Tibial artery (tissue), 4 donors: ENCODE data around the gene SPDL1.

Experiments used
- DNase-seq, 2 donors: peaks; one replicate each; pipeline ENCODE4 v3.0.0-alpha.2; 2019
- H3K27ac ChIP-seq, 2 donors: fragments of 200-600 bp; sonication (generic) in 1 of 2; 1 replicate in 1 of 2; 2 replicates in 1 of 2; pipeline ENCODE4 v1.5.1; 2018 to 2019; ENCODE audit warnings: mild to moderate bottlenecking in 1 of 2
- H3K27me3 ChIP-seq, 2 donors: fragments of 200-600 bp; sonication (generic) in 1 of 2; one replicate each; pipeline versions ENCODE4 v1.5.1 to v1.6.0; 2016 to 2019
- H3K36me3 ChIP-seq, 3 donors: fragments of 200-600 bp; sonication (generic) in 2 of 3; one replicate each; pipeline ENCODE4 v1.5.1; 2016 to 2019; ENCODE audit warnings: mild to moderate bottlenecking in 2 of 3
- H3K4me1 ChIP-seq, 4 donors: fragments of 200-600 bp; sonication (generic) in 2 of 4; 1 replicate in 3 of 4; 2 replicates in 1 of 4; pipeline ENCODE4 v1.5.1; 2016 to 2019
- H3K4me3 ChIP-seq, 2 donors: fragments of 200-600 bp; sonication (generic) in 1 of 2; 1 replicate in 1 of 2; 2 replicates in 1 of 2; pipeline ENCODE4 v1.5.1; 2018 to 2019; ENCODE audit warnings: mild to moderate bottlenecking in 2 of 2
- H3K9me3 ChIP-seq, 3 donors: fragments of 200-600 bp; sonication (generic) in 1 of 3; one replicate each; pipeline ENCODE4 v1.5.1; 2016 to 2019
- intact Hi-C: fragments of 100-400 bp; cut with DNase I; formaldehyde crosslinking; loops from one replicate; pipeline ENCODE4 v1.15.0; 2023; ENCODE audit warnings: low total_unique reads
- TF ChIP-seq, protein P1 (sequence below), 2 experiments: fragments of 200-600 bp in 1 of 2; fragments of 450-650 bp in 1 of 2; IDR thresholded peaks; one replicate each; pipeline ENCODE4 v1.5.1; 2017 to 2019; ENCODE audit warnings: antibody characterized with exemption in 2 of 2, mild to moderate bottlenecking in 1 of 2, moderate library complexity in 1 of 2

The SPDL1 gene

DNA sequence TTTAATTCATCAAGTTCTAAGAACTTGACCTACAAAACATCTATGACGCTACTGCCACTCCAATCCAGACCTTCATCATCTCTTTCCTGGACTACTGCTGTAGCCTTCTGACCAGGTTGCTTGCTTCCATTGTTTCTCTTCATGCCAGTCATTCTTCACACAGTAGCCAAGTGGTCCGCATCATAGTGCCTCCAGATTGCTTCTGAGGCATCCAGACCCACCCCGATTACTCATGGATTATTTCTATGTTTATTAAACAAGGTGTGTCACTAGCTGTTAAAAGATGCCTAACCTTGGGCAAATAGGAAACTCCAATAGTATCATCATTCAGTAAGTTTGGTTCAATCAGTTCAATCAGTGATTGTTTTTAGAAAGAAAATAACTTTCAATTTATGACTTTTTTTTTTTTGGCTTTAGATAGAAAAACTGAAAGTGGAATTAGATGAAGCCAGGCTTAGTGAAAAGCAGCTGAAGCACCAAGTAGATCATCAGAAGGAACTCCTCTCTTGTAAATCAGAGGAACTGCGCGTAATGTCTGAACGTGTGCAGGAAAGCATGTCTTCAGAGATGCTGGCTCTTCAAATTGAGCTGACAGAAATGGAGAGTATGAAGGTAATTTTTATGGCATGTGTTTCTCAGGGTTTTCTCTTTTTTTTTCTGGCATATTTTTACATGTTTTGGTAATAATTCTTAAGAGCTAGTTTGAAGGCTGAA lies 9.5 kb downstream of the SPDL1 start:
- Histone ChIP-seq H3K27ac (no peak overlapping the region), H3K4me1 (no peaks in the 10 kb centered on the region), H3K27me3 (no peaks in the 10 kb centered on the region), H3K4me3 (no peak overlapping the region), H3K9me3 (no peaks in the 10 kb centered on the region), H3K36me3 (peaks cover 46 to 63% (median 54%) of the 10 kb centered on the region in 3 donors)
- intact Hi-C loops: no loop called here
- TF ChIP-seq, protein P1, sequence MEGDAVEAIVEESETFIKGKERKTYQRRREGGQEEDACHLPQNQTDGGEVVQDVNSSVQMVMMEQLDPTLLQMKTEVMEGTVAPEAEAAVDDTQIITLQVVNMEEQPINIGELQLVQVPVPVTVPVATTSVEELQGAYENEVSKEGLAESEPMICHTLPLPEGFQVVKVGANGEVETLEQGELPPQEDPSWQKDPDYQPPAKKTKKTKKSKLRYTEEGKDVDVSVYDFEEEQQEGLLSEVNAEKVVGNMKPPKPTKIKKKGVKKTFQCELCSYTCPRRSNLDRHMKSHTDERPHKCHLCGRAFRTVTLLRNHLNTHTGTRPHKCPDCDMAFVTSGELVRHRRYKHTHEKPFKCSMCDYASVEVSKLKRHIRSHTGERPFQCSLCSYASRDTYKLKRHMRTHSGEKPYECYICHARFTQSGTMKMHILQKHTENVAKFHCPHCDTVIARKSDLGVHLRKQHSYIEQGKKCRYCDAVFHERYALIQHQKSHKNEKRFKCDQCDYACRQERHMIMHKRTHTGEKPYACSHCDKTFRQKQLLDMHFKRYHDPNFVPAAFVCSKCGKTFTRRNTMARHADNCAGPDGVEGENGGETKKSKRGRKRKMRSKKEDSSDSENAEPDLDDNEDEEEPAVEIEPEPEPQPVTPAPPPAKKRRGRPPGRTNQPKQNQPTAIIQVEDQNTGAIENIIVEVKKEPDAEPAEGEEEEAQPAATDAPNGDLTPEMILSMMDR (IDR thresholded peaks at IDR 0.05): no peak
- no peak for DNase-seq

DNA sequence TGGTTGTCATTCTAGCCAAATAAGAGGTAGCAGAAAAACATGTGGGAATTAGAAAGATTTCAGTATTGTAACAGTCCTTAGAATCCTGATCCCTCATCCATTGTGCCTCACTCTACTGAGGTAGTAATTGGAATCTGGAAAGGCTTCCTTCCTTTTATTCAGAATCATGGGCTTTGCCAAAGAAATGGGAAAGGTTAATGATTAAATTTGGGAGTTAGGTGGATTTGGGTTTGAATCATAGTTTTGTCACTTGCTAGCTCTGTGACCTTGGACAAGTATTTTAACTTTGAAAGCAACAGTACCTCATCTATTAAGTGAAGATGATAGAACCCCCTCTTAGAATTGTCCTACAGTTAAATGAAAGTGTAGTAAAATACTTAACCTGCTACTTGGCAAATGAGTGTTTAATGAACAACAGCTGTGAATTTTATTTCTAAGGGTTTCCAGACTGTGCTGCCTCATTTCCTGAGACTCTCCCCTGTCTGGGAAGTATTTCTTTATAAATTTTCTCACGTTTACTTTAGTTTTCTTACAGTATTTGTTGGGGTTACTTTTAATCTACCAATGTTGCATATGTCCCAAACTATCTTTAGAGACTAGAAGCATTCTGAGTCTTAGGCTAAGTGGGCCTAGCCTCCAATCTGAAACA lies 11.7 kb downstream of the SPDL1 start:
- intact Hi-C loops: no loop called here
- TF ChIP-seq, protein P1 (IDR thresholded peaks at IDR 0.05): no peak
- no peaks in the 10 kb centered on the region for H3K27me3 ChIP-seq
- DNase-seq: no peak
- H3K4me1 ChIP-seq: no peaks in the 10 kb centered on the region
- no peak overlapping the region for H3K27ac ChIP-seq
- H3K4me3 ChIP-seq: no peak overlapping the region
- H3K36me3 ChIP-seq: peaks cover 43 to 69% (median 55%) of the 10 kb centered on the region in 3 donors
- no peaks in the 10 kb centered on the region for H3K9me3 ChIP-seq

DNA sequence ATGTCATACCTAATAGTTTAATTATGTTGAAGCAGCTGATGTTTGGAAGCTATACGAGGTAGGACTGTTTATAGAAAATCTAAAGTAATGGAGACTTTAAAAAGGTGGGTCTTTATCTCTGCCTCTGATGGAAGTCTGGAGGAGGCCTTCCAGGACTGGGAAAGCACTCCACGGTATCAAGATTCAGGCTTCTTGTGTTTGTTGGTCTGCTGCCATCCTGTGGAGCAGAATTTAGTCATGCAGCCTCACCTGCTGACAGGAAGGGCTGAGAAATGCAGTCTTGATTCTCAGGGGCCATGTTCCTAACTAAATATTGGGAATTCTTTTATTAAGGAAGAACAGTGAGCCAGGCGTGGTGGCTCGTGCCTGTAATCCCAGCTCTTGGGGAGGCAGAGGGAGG lies 15.9 kb downstream of the SPDL1 start:
- no peak for DNase-seq
- TF ChIP-seq, protein P1 (IDR thresholded peaks at IDR 0.05): no peak
- peaks cover 31 to 64% (median 45%) of the 10 kb centered on the region in 3 donors for H3K36me3 ChIP-seq
- intact Hi-C loops: no loop called here
- H3K27ac ChIP-seq: no peak overlapping the region
- H3K27me3 ChIP-seq: no peaks in the 10 kb centered on the region
- no peaks in the 10 kb centered on the region for H3K9me3 ChIP-seq
- H3K4me1 ChIP-seq: no peaks in the 10 kb centered on the region
- no peak overlapping the region for H3K4me3 ChIP-seq

DNA sequence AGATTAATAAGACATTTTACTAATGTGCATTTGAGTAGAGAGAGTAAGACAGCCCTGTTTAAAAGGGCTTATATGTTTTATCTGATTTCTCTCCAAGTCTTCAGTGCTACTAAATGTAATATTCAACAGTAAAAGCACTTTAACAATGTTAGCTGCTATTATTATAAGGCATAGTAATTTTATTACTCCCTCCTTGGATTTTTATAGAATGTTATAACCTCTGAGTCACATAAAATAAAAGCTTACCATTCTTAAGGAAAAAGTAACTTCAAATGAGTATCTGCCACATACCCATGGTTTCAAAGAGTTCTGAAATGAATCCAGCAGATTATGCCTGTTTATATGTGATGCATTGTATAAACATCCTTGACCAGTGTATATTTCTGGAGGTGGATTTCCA lies 19.0 kb downstream of the SPDL1 start:
- H3K36me3 ChIP-seq: peaks cover 24 to 50% (median 27%) of the 10 kb centered on the region in 3 donors

DNA sequence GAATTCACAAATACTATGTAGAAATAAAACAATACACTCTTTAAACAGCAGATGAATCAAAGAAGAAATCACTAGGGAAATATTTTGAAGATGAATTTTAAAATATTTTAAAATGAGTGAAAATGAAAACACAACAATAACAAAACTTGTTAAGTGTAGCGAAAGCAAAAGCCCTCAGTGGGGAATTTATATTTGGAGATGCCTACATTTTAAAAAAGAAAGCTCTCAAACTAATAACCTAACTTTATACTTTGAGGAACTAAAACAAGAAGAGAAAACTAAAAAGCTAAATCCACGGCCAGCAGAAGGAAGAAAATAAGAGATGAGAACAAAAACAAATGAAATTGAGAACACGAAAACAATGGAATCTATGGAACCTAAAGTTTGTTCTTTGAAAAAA lies 22.7 kb downstream of the SPDL1 start:
- no peak overlapping the region for H3K4me3 ChIP-seq
- no peak for DNase-seq
- intact Hi-C loops: no loop called here
- H3K27ac ChIP-seq: no peak overlapping the region
- TF ChIP-seq, protein P1 (IDR thresholded peaks at IDR 0.05): no peak
- H3K27me3 ChIP-seq: no peaks in the 10 kb centered on the region
- H3K4me1 ChIP-seq: no peaks in the 10 kb centered on the region
- peaks cover 0 to 4% (median 0%) of the 10 kb centered on the region in 3 donors for H3K9me3 ChIP-seq
- H3K36me3 ChIP-seq: peaks cover 11 to 19% (median 18%) of the 10 kb centered on the region in 3 donors

More for the DNA sequence above, 19.0 kb downstream of the SPDL1 start:
- DNase-seq: no peak
- Histone ChIP-seq H3K4me1 (no peaks in the 10 kb centered on the region), H3K27ac (no peak overlapping the region), H3K27me3 (no peaks in the 10 kb centered on the region), H3K4me3 (no peak overlapping the region), H3K9me3 (no peaks in the 10 kb centered on the region)
- intact Hi-C loops: no loop called here
- TF ChIP-seq, protein P1 (IDR thresholded peaks at IDR 0.05): no peak
